Right ventricle myocardium inferior (tissue), 1 donor: ENCODE results near the gene LRTM2. TPM values are rescaled to one million over a fixed set of nuclear protein-coding genes. Genes with fewer than 3 reads are reported as not detected.

Experiments used
- ATAC-seq: fragments of 200-7000 bp; cut with Tn5 transposase; one replicate; pipeline ENCODE4 v1.9.1; 2020; ENCODE audit warnings: mild to moderate bottlenecking, moderate library complexity
- DNase-seq: peaks from one replicate; pipeline ENCODE4 v3.0.0; 2021; ENCODE audit errors: missing footprints
- intact Hi-C: fragments of 100-400 bp; cut with DNase I; formaldehyde crosslinking; loops from one replicate; pipeline ENCODE4 v1.11.0; 2022
- total RNA-seq: library from RNA; stranded (reverse); fragmentation: NEBNext Ultra II Directional; extraction: Animal tissue kit (Norgen Biotek cat#: 25700); gene quantifications from one replicate; pipeline ENCODE4 v1.2.1, GENCODE V29; 2021
- donor health status: DM: no; HTN: yes; CAD: no; lungs with severe emphysema.

LRTM2 gene
- total RNA-seq, 1 donor from 2014 or later: not detected

DNA sequence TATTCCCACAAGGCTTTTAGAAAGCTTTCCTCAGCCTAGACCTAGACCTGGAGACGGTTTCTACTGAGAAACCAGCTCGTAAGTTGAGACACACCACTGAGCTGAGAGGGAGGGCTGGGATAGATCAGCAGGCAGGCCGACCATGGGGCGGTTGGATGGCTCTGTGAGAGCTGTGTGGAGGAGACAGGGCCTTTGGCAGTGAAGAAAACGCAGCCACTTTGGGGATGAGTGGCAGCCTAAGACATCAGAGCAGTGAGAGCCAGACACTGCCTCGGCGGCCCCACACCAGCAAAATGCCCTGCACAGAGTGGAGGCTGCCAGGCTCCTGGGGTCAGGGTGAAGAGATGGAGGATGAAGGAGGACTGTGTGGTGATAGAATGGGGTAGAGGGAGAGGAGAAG is 52.1 kb downstream of the LRTM2 start:
- intact Hi-C loops: no loop called here
- DNase-seq: no peak
- ATAC-seq: no peak

GRCh38 chr12:1873531-1874510 is 53.5 kb downstream of the LRTM2 start:
- no peak for DNase-seq
- ATAC-seq: no peak
- intact Hi-C loops: no loop called here

DNA sequence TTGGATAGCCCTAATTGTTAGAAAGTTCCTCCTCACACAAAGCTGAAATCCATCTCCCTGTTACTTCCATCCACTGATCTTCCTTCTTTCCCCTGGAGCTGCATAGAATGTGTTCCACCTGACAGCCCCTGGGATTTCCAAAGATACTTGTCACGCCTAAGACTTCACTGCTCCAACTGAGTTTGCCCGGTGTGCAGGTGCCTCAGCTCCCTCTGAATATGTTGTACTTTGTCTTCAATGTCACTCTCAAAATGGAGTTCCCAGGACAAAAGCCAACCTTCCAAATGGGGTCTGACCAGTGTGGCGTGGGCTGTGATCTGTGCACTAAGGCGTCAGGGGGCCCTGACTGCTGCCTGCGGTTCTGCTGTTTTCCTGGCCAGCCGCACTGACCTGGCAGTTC is 55.2 kb downstream of the LRTM2 start:
- DNase-seq (no peak), ATAC-seq (no peak)
- intact Hi-C loops: no loop called here

GRCh38 chr12:1876086-1876485 is 55.7 kb downstream of the LRTM2 start:
- intact Hi-C loops: no loop called here
- no peak for ATAC-seq
- DNase-seq: no peak

DNA sequence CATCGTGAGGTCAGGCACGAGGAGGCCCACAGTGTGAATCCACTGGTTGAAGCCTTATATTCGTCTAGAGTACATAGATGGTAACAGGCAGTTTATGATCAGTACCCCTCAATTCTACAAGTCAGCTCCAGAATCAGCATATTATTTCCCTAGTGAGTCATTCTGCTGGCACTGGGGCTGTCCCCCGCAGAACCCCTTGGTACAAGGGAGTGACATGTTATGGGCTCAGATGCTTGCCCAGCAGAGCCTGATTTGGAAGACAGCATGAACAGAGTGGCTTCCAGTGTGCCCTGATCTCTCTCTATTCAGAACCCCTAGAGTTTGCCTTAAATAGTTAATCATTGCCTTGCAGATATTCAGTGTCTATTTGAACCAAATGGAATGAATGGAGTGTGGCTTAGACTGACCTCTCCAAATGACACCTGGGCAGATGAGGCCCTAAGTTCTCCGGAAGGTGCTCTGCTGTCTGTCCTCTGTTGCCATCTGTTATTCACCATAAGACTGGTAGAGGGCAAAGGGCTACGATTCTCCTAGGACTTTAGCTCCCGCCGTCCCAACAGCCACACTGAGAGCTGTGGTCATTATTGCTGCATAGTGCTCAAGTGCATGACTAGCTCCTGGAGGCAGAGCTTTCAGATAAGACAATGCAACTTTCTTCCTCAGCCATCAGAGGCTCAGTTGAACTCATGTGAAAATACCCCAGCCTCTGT is 57.0 kb downstream of the LRTM2 start:
- ATAC-seq (no peak), DNase-seq (no peak)
- intact Hi-C loops: no loop called here

DNA sequence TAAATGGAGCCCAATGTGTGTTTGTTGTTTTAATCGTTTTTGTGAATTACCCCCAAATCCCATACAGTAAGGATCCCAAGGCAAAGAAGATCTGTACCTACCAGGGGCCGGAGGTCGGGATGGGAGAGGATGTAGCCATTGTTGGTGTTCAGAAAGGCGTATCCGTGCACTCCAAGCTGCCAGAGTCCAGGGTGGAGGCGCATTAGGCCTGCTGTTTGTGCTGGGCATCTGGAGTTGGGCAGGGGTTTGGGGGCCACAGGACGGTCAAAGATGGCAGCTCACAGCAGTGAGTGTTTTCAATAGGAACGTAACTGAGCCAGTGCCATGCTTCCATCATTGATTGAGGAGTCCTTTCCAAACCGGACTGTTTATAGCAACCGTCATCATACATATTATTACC is 57.8 kb downstream of the LRTM2 start:
- ATAC-seq (no peak), DNase-seq (no peak)
- intact Hi-C loops: no loop called here

GRCh38 chr12:1878695-1879094 is 58.3 kb downstream of the LRTM2 start:
- ATAC-seq (no peak), DNase-seq (no peak)
- intact Hi-C loops: no loop called here

- ATAC-seq: no peak
- intact Hi-C loops: no loop called here
- DNase-seq: no peak
These were observed 59.3 kb downstream of the LRTM2 start for GRCh38 chr12:1879633-1880032.

GRCh38 chr12:1880153-1880845 is 59.9 kb downstream of the LRTM2 start:
- DNase-seq: no peak
- intact Hi-C loops: no loop called here
- no peak for ATAC-seq

GRCh38 chr12:1880876-1881275 is 60.5 kb downstream of the LRTM2 start:
- DNase-seq (no peak), ATAC-seq (no peak)
- intact Hi-C loops: no loop called here

- ATAC-seq: no peak
- DNase-seq: no peak
- intact Hi-C loops: no loop called here
These were observed 60.9 kb downstream of the LRTM2 start for GRCh38 chr12:1881301-1881700.

GRCh38 chr12:1881936-1882335 is 61.6 kb downstream of the LRTM2 start:
- DNase-seq: no peak
- intact Hi-C loops: no loop called here
- no peak for ATAC-seq

DNA sequence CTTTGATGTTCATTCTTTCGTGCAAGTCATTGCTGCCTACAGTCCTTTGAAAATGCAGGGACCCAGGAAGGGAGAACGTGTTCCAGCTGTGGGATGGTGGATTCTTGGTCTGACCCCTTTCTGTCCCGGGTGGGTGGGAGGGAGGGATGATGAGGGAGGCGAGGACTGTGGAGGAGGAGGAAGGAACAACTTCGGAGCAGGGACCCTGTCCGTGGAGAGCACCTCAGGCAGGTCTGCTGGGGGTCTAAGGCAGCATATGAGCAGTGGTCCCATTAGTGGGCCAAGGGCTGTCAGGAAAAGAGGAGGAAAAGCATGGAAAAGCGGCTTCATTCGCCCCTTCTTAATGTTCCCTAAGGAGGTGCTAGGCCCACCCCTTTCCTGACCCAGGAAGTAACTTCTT is 62.0 kb downstream of the LRTM2 start:
- intact Hi-C loops: no loop called here
- ATAC-seq (no peak), DNase-seq (no peak)

DNA sequence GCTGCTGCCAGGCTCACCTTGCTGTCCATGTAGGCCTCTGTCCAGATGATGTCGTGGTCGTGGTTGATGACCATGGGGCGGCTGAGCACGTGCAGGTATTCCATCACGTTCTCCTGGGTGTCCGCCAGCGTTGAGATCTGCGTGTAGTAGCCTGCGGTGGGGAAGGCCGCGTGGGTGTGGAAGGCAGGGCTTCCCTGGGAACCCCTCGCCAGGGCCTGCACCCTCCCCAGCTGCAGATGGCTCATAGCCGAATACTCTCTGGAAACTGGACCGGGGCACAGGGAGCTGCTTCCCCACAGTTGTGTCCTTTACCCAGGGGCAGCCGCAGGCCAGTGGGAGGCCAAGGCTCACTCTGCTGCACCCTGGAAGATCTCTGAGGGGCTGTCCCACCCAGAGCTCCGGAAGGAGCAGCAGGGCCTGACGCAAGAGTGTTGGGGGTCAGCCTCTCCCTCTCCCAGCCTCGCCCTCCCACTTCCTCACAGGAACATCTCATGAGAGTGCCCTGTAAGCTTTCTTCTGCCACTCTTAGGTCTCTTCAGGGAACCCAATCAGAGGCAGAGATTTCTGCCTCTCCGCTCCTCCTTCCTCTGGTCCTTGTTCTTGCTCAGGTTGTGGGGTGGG is 62.6 kb downstream of the LRTM2 start:
- ATAC-seq (no peak), DNase-seq (no peak)
- intact Hi-C loops: no loop called here

DNA sequence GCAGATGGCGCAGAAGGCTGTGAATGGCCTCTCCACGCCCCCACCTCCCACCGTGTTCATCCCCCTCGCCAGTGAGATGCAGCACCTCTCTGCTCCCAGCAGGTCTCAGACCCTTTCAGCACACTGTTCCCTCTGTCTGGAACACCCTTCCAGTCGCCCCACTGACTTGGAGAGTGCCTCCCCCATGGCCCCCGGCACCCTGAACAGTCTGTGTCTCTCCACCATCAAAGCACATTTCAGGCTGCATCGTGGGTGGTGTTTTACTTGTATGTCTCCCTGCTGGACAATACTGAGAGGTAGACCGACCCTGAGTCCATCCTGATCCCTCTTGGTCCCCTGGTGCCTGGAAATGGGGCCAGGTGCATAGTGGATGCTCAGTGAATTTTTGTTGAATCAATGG is 63.1 kb downstream of the LRTM2 start:
- ATAC-seq: no peak
- intact Hi-C loops: no loop called here
- DNase-seq: no peak

DNA sequence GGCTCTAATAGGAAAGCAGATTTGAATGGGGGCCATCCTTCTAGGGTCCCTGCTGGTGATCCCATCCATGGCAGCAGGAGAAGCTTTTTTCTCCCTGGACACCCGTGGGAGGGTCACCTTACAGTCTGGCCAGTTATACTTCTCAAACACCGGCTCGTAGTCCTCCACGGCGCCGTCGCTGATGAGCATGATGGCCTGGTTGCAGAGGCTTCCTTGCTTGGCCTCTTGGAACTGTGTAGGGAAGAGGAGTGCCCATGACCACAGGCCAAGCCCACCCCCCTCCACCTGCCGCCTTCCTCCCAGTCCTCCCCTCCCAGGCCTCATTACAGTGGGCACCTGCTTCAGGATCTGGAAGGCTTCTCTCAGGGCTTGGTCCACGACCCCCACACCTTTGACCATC is 64.3 kb downstream of the LRTM2 start:
- ATAC-seq (no peak), DNase-seq (no peak)
- intact Hi-C loops: no loop called here

DNA sequence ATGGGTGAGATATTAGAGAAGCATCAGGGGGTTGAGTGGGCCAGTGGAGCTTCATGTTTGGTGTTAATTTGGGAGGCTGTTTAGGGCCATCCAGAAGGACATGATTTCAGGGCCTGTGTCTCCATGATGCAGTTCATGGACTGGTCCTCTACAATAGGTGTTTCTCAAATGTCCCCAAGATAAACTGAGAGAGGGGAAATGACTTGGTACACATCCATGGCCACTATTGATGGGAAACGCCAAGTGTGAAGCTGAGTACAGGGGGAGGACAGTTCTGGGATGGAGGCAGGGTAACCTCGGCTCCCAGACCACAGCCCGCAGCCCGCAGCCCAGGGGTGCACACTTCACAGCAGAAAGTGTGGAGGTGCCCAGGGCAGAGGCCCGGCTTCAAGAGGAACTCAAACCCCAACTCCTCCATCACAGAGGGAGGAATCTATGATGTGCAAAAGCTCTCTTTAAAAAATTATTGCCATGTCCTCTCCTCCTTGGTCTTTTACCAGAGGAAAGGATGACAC is 64.8 kb downstream of the LRTM2 start:
- DNase-seq (no peak), ATAC-seq (no peak)
- intact Hi-C loops: no loop called here

DNA sequence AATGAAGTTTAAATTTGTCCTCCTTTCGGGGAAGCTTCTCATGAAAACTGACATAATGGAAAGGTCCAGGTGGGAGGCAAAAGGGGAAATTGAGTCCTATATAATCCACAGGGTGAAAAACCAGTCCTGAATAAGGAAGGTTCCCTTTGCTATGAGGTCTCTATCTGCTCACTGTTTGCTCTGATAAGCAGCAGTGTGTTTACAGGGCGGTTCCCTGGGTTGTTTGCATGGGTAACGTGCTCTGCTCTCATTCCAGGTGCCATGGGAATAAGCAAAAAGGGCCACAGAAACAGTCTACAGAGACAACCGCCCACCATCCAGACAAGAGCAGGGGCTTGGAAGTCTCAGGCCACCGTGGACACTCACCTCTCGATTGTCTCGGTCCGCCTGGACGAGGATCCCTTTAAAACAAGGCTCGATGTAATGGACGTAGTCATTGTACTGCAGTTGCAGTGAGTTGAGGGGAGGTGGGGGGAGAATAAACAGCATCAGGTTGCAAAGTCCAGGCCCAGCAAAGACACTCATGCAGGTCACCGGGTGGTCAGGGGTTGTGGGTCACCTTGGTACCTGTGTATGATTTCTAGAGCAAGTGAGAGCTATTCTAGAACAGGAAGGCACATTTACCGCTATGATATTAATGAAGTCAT is 65.4 kb downstream of the LRTM2 start:
- intact Hi-C loops: no loop called here
- ATAC-seq: no peak
- no peak for DNase-seq
